NCI-H69 (cell line): ENCODE measurements around the gene CATSPERB.
"Not testable (repeated sequence)": the region's sequence is repeated elsewhere in the genome, so short reads cannot be mapped to it uniquely, and the experiment has no call there.

Experiments
- DNase-seq: peaks from one replicate; lab custom pipeline; 2025; lab: John Stamatoyannopoulos, UW

The CATSPERB gene

DNA sequence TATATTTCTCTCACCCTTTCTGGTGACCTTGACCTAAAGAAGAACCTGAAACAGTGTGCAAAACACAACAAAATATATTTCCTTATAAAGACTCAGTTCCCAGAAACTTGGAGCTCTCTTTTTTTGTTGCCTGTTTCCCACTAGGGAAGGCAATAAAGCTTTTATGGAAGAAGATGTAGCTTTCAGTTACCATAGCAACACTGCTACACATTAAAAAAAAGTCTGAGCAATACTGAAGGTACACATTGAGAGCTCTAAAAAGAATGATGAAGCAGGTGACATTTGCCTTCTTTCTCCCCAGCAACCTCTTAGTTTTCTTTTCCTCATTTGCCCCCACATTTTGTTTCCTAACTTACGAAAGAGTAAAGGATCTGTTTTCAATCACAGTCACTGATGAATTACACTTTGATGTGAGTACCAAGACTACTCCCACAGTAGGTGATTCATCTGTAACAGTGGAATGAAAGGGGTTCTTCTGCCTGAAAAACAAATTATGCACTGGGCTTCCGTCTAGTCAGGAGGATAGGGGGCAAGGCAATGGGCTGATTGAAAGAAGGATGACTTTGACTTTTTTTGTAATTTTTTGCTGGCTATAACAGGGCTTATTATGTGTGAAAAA is 1.1 kb upstream of the CATSPERB start:
- no peak for DNase-seq

DNA sequence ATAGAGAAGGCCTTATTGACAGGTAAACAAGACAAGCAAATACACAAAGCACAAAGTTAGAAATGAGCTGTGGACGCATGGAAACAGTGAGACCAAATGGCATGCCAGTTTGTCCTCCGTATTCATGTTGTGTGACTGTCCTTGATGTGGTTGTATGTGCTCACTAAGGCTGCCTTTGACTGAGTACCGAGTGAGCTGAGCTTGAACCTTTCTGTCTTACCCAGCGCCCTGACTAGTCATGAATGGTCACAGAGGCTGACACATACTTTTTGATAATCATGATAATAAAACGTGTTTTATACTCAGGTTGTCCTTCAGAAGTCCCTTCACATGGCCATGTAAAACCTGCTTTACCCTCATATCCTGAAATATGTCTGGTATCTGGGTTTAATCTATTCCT is 553 bp upstream of the CATSPERB start:
- DNase-seq, result no peak

DNA sequence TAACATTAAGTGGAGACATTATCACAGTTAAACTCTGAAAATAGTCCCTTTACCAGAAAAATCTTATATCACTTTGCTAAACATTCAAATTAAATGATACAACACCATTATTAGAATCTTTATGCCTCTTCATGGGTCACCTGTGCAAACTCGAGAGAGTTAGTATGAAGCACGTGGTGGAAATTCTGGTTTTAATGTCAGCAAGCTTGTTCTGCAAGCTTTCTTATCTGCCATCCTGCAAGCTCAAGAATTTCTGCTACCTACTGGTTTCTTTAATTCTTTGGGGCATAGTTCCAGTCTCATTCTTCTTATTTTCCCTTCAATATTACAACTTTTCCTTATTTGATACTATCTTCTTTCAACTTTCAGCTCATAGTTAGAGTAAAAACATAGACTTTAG is 868 bp downstream of the CATSPERB start:
- DNase-seq, result no peak

DNA sequence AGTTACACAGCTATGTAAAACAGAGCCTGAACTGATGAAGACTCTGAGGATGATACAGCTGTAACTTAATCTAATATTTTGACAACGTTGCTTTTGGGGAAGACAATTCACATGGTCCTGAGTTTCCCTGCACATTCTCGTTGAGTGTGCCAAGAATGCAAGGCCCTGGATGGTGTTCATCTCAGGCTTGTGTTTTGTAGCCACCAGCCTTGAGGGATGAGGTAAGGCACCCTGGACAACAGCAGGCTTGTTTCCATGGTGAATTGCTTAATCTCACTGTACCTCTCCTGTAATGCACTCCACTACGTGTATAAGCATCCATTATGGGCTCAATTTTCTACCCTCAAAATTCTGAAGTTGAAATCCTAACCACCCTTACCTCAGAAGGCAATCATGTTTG is 2.1 kb downstream of the CATSPERB start:
- no peak for DNase-seq

DNA sequence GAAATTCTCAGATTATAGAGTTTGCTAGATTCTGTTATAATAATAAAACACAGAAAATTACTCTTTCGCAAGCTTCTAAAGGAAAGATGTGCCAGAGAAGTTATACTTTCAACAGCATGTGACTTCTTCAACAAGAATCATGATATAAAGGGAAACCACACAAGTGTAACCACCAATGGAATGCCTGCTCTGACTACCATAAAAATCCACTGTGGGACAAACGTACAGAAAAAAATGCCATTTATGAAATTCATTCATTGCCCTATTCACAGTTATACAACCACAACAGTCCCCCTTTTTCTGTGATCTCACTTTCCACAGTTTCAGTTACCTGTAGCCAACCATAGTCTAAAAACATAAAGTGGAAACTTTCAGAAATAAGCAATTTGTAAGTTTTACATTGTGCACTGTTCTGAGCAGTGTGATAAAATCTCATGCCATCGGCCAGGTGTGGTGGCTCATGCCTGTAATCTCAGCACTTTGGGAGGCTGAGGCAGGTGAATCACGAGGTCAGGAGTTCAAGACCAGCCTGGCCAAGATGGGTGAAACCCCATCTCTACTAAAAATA is 3.2 kb downstream of the CATSPERB start:
- DNase-seq, result no peak

DNA sequence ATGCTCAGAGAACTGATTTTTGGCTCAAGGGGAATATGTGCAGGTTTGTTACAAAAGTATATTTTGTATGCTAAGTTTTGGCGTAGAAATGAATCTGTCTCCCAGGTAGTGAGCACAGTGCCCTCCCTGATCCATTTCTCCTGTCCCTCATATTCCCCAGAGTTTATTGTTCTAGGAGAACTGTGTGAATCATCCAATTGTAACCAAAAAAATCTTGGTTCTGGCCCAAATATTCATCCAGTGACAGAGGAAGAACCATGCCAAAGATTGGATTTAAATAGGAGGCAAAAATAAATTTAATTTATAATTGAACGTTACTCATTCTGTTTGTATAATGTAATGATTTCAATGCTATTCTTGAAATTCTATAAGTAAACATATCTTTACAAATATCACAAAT is 4.8 kb downstream of the CATSPERB start:
- DNase-seq, result no peak

DNA sequence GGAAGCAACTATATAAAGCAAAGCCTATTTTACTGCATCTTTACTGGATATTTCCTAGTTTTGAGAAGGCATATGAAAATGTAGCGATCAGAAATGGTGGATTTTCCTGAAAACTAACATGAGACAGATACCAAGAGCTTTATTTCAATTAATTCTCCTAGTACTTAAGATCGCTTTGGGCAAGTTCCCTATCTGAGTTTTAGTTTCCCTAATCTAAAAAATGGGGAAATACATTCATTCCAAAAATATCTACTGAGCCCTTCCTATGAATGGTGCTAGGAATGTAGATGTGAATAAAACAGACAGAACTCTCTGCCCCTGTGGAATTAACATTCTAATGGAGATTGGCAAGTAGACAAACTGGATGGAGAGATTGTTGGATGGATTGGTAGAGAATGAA is 8.4 kb downstream of the CATSPERB start:
- DNase-seq, result no peak

DNA sequence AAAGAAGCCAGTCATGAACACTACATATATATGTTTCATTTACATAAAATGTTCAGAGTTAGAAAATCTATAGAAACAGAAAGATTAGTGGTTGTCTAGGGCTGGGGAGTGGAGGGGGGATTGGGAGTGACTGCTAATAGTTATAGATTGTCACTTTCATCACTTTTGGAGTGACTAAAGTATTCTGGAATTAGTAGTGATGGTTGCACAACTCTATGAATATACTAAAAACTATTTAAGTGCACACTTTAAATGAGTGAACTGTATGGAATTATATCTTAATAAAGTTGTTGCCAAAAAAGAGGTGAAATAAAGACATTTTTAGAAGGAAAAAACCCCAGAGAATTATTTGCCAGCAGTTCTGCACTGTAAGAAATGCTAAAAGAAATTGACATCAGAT is 9.5 kb downstream of the CATSPERB start:
- DNase-seq, result no peak

DNA sequence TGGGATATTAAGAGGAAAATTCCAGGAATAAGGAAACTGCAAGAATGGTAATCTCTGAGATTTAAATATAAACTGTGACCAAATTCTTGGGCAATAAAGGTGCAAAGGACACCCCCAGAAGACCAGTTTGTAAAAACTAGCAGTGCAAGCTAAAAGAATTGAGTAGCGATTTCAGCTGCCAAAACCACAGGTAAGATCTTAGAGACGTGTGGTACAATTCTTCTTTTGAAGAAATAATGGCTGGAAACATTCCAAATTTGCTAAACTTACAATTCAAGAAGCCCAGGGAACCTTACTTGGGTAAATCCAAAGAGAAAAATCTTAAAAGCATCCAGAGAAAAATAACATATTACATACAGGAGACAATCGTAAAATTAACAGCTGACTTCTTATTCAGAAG is 12.0 kb downstream of the CATSPERB start:
- no peak for DNase-seq

DNA sequence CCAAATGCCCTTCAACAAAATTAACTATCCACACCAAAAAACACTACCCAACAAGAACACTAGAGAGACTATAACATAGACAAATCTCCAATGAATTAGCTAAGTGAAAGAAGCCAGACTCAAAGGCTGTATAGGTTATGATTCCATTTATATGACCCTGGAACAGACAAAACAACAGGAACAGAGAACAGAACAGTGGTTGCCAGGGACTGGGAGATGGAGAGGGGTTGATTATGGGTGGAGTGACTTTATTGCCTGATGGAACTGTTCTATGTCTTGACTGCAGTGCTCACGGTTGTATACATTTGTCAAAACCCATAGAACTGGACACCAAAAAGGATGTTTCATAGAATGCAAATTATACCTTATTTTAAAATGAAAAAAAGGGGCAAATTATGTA is 14.9 kb downstream of the CATSPERB start:
- no peak for DNase-seq

DNA sequence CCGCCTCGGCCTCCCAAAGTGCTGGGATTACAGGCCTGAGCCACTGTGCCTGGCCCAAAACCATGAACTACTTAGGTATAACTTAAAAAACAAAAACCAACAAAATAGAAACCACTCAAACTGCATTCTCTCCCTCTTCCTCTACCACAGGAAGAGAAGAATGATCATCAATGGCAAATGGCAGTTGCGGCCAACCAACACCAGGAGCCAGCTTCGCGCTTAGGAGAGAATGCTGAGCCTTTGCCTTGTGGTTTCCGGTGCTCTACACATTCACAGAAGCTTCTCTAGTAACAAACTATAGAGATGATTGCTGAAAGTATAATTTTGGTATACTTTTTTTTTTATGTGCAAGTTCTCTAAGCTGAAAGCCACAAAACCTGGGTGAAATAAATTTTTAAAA is 17.1 kb downstream of the CATSPERB start:
- DNase-seq, result no peak

DNA sequence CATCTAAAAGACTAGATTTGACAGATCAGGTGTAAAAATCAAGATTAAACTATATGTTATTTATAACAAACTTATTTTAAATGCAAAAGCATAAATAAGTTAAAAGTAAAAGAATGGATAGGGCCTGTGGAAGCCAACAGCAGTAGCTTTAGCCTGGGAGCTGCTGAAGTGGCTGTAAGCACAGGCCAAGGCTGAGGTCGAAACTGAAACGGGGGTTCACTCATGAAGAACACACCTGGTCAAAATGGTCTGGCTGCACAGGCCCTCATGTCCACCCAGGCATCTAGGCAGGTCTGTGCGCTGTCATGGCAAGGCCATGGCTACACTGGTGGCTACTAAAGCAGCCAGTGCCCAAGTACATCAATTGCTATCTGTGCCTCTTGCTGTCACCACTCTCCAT is 23.1 kb downstream of the CATSPERB start:
- no peak for DNase-seq

DNA sequence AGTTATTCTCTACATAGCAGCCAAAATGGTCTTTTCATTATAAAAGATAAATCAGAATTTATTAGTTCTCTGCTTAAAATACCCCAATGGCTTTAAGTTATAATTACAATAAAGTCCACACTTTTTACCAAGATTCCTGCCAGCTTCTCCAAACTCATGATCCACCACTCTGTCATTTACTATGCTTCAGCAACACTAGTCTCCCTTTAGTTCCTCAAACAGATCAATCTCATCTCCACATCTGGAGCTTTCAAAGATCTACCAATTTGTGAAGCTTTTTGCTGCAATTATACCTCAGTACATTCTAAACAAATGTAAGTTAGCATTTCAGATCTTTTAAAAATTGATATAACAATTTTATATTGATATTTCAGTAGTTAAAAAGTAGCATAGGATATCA is 24.9 kb downstream of the CATSPERB start:
- DNase-seq, result no peak

DNA sequence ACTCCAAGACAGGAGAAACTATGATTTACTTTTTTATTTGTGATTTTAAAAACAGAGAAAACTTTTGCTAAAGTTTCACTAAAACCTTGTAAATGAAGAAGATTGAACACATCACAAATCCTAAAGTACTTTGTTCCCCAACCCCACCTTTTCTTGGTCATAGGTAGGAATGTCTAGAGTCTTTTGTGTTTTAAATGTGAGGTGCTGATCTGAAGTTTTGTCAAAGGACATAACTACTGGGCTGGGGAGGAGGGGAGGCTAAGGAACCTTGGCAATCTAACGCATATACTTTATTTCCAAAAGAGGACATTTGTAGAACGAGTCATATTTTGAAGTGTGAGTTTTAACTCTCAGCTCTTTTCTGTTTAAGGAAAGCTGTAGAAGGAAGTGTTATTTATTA is 37.2 kb downstream of the CATSPERB start:
- no peak for DNase-seq

DNA sequence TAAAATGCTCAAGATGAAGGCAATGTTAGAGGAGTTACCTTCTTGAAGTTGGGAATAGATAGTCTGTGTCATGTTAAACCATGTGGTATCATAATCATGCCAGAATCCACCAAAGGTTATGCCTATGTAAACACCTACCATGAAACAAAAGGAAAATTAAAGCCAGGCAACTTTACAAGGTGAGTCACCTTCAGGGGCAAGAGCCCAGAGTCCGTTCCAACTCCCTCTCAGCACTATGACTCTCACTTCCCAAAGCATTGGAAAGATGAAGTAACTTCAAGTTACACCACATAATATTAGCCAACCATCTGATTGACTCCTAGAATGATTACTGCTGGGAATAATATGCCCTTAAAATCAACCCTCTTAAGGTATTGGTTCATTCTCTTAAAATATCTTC is 38.5 kb downstream of the CATSPERB start:
- no peak for DNase-seq

DNA sequence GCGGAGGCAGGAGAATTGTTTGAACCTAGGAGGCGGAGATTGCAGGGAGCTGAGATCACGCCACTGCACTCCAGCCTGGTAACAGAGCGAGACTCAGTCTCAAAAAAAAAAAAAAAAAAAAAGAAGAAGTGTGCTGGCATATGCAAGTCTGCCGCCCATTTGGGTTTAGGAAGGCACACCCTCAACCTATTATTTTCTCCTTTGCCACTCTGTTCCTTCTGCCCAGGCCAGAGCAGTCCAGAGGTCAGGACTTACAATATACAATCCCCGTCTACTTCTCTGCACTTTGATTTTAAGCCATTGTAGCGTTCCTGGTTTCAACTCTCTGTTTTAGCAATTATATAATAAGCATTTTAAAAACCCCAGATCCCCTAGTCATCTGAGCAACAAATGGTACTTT is 39.8 kb downstream of the CATSPERB start:
- DNase-seq, result no peak

DNA sequence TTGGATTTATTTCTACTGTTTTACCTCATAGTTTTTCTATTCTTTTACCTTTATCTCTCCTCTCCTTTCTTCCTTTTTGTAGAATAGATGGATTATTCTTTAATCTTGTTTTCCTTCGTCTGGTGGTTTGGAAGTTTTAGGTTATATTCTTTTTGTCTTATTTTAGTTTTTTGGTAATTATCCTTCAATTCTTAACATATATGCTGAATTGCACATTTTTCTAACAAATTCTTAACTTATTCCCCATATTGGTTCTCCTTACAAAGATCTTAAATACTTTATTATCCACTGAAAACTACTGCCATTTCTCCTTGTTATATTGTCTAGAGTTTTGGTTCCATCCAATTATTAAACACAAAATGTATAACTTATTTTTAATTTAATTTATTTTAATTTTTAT is 42.3 kb downstream of the CATSPERB start:
- no peak for DNase-seq

DNA sequence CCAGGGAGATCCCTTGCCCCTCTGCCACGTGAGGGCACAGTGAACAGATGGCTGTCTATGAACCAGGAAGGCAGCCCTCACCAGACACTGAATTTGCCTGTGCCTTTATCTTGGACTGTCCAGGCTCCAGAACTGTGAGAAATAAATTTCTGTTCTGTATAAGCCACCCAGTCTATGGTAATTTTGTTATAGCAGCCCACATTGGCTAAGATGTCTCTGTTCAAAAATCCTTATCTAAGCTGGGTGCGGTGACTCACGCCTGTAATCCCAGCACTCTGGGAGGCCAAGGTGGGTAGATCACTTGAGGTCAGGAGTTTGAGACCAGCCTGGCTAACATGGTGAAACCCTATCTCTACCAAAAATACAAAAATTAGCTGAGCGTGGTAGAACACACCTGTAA is 44.5 kb downstream of the CATSPERB start:
- DNase-seq, result not testable (repeated sequence)

DNA sequence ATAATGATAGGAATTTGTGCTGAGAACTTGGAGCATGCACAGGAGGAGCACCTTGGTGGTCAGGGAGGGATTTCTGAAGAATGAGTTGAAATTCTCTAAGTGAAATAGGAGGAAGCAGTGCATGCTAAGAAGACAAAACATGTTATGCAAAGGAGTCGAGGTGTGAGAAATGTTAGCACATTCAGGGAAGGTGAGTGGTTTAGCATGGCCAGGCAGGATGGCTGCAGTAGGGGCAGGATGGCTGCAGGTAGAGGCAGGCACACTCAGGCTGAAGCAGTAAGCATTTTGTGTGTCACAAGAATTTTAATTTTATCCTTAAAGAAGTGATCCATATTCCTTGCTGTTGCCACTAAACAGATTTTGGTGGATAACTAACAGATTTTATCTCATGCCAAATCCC is 46.3 kb downstream of the CATSPERB start:
- DNase-seq, result no peak

DNA sequence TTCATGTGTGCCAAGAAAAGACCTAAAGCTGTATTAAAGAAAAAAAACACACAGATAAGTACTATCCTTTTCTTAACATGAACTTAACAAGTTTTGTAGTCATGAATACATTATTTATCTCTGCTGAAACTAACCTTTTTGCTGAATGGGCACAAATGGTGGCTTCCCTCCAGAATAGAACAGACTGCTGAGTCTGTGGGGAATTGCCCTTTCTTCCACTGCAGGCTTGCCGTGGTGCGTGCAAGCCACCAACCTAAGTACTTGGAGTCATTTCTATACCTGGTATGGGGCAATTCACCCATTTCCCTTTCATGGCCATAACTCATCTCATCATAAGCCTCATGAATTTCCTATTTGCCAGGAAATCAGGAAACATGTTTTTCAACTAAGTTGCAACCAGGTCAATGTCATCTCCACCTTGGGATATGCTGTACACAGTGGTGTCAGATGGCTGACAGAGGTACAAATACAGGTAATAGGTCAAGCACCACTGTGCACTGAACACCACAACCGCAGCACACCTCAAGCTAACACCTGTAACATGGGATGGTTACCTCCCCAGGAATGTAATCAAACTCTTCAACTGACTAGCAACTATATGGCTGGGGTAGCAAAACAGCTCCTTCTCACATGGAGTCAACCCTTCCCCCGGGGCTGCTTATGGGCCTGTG is 49.9 kb downstream of the CATSPERB start:
- DNase-seq, result no peak

DNA sequence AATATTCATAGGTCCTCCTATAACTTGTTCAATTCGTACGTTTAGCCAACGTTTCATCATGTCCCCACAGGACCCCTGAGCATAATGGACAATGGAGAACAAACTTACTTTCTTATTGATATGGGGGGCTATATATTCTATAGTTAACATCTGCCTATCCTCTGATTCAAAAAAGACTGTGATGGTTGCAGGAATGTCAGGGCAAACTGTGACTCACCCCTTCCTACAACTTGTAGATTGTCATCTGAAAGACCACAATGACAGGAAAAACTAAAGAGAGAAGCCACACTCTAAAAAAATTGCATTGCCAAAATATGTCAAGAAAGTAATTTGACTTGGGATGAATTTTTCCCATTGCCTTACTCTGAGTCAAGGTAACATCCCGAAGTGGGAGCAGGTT is 50.8 kb downstream of the CATSPERB start:
- no peak for DNase-seq

DNA sequence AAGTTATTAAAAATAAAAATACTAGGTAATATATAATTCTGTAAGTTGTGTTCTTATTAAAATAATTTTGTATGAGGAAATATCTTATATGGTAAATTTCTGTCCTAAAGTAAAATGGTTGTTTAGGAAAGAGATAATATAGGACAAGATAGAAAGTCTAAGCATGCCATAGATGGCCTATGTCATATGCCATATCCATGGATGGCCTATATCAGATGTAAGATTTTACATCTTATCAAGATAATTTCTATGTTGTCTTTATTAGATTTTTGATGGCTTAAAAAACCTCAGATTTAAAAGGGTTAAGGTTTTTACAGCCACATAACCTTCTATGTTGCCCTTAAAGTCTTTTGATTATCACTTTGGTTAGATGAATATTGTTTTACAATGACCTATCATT is 52.6 kb downstream of the CATSPERB start:
- no peak for DNase-seq

DNA sequence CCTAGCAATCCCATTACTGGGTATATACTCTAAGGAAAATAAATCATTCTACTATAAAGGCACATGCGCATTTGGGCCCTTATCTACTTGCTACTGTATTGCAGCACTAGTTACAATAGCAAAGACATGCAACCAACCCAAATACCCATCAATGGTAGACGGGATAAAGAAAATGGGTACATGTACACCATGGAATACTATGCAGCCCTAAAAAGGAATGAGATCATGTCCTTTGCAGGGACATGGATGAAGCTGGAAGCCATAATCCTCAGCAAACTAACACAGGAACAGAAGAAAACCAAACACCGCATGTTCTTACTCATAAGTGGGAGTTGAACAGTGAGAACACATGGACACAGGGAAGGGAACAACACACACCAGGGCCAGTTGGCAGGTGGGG is 54.2 kb downstream of the CATSPERB start:
- DNase-seq, result not testable (repeated sequence)

DNA sequence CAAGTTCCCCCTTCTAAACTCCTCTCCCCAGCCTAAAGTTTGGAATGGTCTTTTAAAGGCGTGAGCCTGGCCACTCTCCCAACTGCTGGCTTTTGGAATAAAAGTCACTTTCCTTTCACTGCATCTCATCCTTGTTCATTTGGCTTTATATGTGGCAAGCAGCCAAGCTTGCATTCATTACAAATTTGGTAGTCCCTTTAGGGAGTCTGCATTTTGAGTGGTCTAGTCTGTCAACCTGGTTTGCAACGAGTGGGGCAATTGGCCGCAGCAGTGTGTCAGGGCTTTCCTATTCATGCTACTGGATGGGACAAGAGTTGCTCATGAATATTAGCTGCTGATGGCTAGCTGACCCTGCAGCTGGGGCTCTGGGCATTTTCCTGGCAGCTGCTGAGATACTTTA is 57.0 kb downstream of the CATSPERB start:
- no peak for DNase-seq
